Measurements from ENCODE around the gene TBC1D20.

The TBC1D20 gene

DNA sequence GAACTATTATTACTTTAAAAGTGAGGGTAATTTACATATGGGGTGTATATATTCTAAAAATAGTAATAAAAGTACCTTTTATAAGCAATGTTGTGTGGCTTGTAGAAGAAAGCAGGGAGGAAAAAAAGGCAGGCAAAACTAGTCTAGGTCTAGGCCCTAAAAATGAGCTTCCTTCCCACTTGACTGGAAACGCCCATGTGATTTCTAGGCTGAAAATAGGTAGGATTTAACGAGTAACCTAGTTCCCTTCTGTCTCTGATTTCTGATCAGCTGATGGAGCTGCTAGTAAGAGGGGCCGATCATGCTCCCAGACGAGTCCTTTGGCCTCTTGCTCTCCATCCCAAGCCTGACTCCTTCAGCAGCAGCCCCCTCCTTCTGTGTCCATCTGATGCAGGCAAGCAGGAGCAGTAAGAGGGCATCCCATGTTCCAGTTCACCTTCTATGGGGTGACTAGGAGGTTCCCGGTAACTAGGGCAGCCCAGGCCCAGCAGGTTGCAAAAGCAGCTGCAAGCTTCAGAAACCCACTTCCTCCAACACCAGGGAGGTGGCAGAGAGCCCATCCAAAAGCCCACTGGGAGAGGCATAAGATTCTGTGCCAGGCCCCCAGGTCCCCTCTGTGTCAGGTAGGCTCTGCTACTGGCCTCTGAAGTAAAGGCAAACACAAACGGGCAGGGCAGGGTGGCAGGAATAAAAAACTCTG lies 24.4 kb downstream of the TBC1D20 start:
- no peak for DNase-seq

DNA sequence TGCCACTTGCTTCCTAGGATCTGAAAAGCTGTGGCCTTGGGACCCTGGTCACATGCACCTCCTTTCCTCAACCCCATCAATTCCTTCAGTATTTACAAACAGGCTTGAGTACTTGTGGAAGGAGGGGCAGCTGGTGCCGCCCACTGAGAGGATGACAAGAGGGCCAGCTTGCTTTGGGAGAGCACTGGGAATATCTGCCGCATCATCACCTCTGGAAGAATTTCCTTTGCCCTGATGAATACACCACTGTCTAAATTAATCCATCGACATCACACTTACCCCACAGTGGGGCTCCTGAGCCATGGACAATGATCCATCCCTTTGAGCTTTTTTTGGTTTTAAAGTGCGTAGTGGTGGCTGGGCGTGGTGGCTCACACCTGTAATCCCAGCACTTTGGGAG lies 25.9 kb downstream of the TBC1D20 start:
- DNase-seq = no peak

DNA sequence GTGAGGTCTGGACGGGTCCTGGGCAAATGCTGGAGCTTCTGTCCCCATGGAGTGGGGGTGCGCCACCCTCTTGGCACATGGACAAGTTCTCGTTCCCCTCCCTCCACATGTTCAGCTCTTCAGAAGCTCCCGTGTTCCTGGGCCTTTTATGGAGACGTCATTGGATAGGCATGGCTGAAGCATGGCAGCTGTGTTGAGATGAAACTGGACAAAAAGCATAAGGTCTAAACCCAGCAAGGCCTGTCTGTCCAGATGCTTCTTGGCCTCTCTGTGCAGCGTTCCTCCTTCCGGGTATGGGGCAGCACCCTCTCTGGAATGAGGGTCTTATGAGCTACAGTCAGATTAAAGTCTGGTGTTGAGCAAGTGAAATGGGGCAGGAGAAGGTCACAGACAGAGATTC lies 26.8 kb downstream of the TBC1D20 start:
- DNase-seq = no peak

DNA sequence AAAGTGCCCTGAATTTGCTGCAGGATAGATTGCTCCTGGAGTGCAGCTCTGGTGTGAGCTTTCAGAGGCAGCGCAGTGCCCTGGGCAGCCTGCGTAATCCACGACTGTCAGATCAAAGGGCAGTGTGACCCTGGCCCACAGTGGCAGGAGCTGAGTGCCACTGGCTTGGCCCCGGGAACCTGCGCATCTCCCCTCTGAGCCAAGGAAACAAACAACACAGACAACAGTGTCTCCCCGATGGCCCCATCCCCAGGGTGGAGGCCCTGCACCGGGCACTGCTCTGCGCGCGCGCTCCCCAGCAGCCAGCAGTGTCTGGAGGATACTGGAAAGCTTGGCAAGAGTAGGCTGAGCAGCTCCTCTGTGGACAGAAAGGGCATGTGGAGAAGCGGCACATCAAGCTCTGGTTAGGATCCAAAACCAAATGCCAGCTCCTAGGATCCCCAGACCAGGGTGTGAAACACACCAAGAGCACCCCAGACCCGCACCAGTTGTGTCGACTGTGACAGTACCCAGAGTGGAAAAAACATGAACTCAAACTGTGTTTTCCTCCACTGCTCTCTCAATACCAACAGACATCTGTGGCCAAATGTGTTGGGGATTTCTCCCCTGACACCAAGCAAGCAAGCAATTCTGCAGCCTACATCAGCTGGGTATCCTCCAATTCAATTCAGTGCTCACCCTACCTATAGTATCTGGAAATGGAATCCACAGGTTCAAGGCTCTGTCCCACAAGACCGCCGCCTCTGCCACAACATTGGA lies 27.5 kb downstream of the TBC1D20 start:
- no peak for DNase-seq

DNA sequence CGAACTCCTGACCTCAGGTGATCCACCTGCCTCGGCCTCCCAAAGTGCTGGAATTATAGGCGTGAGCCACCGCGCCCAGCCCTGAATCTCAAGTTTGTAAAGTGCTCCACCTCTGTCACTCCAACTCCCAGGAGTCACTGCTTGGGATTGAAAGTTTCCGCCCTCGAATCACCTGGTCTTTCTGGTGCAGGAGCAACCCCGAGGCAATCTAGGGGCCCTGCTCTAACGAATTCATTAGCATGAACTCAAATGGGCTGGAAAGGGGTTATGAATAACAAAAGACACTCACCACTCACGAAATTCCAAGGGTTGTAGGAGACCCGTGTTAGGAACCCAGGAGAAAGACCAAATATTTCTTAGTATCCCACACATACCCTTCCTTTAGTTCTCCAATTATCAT lies 28.1 kb downstream of the TBC1D20 start:
- no peak for DNase-seq

DNA sequence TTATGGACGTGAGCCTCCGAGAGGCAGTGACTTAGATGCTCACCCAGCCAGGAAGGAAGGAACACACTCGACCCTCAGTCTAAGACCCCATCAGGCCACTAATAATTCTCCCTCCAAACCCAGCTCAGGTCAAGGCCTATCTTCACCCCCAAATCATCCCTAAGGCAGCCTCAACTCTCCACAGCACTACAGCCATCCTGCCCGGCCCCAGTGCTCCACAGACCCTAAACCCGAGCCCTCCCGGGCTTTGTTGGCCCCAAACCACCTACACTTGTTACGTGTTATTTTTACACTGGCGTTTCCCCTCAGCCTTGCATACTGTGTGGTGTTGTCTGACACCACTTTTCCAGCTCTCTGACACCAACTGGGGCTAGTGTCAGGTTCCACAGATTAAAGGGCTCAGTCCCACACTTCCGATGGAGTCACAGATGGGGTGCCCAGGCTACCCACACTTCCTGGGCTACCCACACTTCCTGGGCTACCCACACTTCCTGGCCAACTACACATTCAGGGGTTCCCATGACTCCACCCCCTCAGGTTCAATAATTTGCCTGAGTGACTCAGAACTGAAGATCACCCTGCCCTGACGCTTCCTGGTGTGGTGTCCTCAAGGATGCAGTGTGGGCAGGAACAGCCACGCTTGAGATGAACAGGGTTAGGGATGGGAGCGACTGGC lies 28.9 kb downstream of the TBC1D20 start:
- peak; percentile 84 for DNase-seq

DNA sequence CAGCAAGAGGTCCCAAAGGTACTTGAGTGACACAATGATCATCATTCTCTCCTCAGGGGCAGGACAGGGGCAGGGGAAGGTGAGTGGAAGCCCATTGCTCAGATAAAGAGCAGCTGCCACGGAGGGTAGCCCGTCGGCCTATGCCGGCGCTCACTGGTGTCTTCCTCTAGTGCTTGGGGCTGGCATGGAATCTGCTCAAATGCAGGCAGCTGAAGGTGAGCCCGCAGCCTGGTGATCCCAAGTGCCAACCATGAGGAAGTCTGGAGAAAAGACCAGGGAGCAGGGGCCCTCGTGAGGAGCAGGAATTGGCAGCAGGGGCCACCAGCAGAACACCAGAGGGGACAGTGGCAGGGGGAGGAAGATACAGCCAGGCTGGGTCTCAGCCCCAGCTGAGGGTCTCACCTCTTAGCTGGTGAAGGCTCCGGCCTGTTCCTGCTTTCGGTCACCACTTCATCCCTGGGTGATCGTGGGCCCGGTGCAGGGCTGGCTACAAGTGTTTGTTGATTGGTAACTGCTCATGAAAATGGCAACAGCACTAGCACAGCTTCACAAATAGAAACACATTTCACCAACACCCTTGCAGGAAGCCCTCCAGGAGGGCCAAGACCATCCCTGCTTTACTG lies 29.5 kb downstream of the TBC1D20 start:
- DNase-seq = peak; percentile 43

DNA sequence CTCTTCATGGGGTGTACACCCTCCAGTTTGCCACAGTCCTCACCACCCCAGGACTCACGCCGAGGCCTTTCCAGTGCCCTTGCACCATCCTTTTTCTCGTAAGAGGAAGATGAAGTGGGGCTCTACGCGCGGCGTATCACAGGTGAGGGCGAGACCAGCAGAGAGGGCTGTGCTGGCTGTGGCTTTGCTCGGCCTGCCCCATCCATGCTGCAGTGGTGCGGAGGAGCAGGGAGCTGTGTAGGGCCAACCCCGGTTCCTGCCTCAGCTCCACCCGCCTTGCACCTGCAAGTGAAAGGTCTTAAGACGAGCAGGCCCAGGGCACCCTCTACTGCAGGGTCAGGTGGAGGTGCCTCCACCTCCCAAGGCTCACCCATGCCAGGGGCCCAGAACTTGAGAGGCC lies 30.1 kb downstream of the TBC1D20 start:
- DNase-seq = peak; percentile 49

DNA sequence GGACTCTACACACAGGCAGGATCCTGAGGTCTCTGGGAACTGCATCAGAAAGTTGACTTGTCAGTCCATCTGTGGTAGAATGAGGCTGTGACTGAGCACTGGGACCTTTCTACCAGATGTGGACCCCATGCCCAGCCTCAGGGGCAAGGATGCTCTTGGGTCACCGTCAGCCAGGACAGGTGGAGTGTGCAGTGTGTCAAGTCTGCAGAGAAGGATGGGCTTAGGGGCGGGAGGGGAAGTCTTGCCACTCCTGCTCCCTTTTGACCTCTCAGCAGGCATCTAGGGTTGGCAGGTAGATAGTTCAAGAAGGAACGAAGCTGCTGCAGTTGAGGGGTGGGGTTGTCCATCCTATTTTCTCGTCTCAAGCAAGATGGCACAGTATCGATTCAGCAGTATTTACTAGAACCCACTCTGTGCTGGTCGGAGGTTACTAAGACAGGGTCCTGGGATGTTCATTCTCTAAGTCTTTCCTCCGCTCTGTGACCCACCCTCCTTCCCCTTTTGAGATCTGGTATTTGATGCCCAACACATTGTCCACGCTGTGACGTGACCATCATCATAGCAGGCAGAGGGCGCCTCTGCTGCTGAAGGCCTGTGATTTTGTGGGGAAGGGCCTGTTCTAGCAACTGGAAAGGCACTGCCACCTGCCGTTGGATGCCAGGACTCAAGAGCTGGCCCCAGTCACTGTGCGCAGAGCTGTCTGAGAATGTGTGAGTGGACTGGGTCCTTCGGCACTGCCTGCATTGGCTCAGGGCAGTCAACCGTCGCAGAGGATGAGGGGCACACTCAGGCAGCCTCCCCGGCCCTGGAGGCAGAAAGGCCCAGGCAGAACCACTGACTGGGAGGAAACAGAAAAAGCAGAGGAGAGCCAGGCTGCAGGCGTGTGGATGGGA lies 31.1 kb downstream of the TBC1D20 start:
- DNase-seq = peak; percentile 68

DNA sequence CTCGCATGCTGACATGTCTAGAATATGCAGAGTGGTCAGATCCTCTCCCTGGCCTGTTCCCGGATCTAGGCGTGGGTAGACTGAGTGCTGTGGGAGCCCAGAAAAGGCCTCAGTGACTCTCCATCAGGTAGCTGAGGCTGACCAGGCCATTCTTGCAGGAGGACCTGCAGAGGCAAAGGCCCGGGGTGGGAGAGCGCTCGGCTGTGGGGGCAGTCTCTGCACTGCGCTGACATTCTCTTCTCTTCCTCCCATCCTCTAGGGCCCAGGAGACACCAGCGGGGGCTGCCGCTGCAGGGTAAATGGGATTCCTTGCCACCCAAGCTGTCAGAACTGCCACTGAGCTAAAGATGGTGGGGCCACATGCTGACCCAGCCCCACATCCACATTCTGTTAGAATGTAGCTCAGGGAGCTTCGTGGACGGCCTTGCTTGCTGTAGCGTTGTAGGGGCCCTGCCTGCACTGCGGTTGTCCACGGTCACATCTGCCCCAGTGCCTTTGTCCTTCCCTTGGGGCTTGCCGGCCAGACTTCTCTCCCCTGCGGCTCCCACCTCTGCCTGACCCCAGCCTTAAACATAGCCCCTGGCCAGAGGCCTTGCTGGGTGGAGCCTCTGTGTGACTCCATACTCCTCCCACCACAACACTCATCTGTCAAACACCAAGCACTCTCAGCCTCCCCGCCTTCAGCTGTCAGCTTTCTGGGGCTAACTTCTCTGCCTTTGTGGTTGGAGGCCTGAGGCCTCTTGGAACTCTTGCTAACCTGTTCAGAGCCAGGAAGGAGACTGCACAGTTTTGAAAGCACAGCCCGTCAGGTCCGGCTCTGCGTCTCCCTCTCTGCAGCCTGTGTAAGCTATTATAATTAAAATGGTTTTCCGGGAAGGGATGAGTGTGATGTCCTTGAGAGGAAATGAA lies 32.0 kb downstream of the TBC1D20 start:
- DNase-seq = peak; percentile 57

DNA sequence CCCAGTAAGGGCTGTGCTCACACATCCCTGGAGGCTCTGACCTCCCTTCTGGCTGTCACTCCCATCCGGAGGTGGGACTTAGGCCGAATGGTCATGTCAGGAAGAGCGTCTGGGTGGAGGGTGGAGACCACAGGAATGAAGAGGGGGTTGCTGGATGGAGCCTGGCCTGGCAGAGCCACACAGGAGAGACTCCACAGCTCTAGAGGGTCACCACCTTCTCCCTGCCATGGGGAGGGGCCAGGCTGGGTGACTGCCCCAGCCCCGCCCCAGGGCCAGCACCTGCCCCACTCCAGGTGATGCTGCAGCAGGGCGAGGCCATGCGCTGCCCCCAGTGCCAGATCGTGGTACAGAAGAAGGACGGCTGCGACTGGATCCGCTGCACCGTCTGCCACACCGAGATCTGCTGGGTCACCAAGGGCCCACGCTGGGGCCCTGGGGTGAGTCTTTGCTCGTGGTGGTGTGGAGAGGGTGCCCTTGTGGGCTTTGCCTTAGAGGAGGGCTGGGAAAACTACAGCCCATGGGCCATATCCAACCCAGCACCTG lies 33.6 kb downstream of the TBC1D20 start:
- no peak for DNase-seq

DNA sequence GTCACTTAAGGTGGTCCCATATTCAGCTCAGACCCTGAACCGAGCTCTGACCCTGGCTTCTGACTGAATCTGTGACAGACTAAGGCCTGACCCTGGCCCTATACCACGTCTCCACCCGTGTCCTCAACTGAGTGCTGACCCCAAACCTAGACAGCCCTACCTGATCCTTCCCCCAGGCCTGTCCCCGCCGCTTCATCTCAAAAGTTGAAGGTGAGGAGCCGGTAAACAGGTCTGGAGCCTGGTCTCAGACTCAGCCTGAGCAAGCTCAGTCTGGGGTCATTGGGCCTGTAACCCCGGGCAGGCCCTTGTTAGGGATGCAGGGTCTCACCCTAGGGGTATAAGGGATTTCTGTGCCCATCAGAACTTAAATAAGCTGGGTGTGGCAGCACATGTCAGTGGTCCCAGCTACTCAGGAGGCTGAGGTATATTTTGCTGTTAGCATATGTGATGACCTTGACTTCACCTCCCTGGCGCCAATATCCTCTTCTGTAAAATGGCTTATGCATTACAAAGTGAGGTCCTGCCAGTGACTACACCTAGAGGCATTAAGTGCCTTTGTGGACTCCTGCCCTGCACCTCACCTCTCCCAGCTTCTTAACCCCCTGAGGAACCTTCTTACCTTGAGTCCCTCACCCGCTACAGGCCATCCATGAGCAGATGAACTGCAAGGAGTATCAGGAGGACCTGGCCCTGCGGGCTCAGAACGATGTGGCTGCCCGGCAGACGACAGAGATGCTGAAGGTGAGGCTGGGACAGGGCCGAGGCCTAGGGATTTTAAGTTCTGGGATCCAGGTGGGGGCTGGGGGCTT lies 34.3 kb downstream of the TBC1D20 start:
- no peak for DNase-seq

DNA sequence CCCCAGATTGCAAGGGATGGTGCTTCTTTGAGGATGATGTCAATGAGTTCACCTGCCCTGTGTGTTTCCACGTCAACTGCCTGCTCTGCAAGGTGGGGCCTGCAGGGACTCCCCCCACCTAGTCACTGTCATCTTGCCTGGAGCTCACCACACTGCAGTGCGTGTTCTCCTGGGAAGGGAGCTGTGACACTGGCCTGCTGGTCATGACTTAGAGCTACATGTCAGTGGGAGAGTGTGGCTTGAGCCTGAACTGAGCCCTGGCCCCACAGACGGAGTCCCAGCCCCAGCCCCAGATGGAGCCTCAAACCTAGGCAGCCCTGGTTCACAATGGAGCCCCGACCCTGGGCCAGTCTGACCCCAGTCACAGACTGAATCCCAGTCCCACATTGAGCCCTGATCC lies 34.9 kb downstream of the TBC1D20 start:
- DNase-seq = no peak

DNA sequence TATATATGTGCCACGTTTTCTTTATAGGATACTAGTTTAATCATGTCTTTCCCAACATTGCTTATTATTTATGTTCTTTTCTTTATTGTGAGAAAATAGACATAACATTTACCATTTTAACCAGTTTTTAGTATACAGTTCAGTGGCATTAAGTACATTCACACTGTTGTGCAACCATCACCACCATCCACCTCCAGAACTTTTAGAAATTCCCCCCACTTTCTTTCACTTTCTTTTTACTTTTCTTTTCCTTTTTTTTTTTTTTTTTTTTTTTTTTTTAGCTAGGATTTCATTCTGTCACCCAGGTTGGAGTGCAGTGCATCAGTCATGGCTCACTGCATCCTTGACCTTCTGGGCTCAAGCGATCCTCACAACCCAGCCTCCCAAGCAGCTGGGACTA lies 35.8 kb downstream of the TBC1D20 start:
- no peak for DNase-seq

DNA sequence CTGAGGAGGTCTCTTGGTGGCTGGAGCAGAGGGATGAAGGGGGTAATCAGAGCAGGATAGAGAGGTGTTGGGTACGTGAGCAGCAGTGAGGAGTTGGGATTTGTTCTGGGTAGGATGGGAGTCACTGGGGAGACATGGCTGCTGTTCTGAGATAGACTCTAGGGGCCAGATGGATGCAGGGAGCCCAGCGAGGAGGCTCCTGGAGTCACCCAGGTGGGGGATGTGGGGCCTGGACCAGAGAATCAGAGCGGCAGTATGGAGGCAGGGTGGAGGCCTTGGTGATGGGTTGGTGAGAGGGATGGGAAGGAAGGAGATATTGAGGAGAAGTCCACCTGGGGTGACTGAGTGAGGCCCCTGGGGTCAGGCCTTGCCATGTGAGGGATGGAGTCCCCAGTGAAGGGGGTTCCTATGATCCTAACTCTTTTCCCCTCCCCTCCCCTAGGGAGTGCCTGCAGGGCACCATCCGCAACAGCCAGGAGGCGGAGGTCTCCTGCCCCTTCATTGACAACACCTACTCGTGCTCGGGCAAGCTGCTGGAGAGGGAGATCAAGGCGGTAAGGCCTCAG lies 40.6 kb downstream of the TBC1D20 start:
- peak; percentile 17 for DNase-seq

DNA sequence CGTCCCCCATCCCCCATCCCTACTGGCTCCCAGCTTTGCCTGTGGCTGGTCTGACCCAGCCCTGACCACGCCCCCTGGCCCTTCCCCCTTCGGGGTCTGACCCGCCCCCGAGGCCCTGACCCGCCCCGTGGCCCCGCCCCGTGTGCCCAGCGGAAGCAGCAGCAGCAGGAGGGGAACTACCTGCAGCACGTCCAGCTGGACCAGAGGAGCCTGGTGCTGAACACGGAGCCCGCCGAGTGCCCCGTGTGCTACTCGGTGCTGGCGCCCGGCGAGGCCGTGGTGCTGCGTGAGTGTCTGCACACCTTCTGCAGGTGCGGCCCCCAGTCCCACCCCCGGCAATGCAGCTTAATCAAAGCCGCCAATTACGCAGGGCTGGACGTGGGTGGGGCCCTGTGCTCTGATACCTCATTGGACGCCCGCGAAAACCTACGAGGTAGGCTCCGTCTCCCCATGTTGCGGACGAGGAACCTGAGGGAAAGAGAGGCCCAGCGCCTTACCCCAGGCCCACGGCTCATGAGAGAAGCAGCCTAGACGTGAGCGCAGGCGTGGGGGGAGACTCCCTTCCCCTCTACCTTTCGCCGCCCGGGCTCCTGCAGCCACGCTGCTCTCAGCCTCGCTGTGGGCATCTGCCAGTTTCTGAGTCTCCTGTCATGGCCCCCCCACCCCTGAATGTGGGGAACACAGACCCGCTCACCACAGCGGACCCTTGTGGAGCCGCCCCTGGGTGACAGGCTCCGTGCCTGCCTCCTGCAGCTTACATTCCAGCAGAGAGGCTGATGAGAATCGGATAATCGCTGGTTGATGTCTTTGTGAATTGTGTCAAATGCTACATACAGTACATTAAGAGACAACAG lies 41.4 kb downstream of the TBC1D20 start:
- DNase-seq = peak; percentile 59

DNA sequence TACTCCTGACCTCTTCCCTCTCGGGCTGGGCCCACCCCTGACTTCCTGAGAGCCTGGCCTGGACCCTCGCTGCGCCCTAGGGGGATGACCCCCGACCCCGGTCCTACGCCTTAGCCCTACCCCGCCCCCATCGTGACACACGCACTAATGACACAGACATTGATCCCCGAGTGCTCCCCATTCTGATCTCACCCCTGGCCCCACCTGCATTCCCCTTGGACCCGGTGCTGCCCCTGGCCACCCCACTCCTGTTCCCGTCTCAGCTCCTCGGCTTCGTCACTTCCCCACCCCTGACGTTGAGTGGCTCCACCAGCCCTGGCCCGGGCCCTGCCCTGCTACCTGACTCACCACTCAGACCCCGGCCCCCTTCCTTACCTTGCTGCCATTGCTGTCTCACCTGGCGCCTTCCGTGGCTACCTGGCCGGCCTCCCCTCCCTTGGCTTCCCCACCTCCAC lies 42.1 kb downstream of the TBC1D20 start:
- no peak for DNase-seq

DNA sequence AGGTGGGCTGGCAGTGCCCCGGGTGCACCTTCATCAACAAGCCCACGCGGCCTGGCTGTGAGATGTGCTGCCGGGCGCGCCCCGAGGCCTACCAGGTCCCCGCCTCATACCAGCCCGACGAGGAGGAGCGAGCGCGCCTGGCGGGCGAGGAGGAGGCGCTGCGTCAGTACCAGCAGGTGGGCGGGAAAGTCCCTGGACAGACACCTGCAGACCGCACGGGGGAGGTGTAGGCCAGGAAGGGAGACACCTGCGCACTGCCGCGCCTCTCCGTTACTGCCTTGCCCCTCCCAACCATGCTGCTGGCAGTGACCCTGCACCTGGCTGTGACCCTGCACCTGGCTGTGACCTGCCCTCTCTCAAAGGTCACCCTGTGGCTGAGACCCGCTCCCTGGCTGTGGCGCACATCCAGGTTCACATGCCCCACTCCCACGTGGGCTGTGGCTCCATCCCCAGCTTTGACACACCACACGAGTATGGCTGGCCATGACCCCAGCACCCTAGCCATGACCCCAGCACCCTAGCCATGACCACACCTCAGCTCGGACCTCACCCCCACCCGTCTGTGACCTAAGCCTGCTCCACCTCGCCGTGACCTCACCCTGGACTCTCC lies 42.7 kb downstream of the TBC1D20 start:
- DNase-seq = no peak

Measured in activated effector memory CD4-positive, alpha-beta T cell treated with anti-CD3 and anti-CD28 coated beads, Interleukin-2, amount 50 U/mL, for 16 hours (primary cell).